Measurements from ENCODE around the gene IRF8.
"Not testable (repeated sequence)": the region's sequence is repeated elsewhere in the genome, so short reads cannot be mapped to it uniquely, and the experiment has no call there.

The IRF8 gene, protein sequence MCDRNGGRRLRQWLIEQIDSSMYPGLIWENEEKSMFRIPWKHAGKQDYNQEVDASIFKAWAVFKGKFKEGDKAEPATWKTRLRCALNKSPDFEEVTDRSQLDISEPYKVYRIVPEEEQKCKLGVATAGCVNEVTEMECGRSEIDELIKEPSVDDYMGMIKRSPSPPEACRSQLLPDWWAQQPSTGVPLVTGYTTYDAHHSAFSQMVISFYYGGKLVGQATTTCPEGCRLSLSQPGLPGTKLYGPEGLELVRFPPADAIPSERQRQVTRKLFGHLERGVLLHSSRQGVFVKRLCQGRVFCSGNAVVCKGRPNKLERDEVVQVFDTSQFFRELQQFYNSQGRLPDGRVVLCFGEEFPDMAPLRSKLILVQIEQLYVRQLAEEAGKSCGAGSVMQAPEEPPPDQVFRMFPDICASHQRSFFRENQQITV

DNA sequence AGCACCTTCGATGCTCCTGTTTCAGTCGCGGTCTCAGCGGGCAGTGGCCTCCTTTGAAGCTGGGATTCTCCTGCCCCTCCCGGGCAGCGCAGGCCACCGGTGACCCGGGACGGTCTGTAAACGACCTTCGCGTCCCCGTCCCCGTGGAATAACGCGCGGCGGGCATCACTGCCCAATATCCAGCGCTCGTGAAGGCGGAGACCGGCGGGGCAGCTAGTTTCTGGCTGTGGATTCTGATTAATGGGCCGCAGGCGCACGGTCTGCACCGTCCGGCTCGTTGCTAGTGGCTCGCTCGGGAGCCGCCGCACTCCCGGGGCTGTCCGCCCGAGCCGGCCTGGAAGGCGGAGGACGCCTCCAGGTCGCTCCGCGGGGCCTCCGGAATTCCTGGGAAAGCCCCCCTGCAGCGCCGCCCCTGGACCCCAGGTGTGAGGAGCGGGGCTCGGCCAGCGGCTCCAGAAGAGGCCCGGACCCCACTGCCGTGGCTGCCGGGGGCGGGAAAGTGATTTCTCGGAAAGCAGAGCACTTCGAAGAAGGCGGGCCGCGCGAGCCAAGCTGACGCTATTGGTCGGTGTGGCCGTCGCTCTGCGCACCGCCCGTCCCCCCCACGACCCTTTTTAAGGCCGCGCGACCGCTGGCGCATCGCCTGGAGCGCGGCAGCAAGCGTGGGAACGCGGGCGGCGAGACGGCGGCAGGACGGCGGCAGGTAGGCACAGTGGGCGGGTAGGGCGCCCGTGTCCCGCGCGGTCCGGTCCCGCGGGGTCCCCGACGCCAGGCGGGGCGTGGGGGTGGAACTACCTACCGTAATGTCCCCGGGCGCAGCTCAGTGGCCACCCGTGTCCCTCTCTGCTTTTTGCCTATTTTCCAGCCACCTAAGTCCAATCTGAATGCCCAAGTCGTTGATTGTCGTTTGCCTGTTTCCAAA, at the start of gene IRF8:
Gene IRF8, plus strand, starts transcription at position 642 of the 922 bp plus-strand sequence. CDS start 3,854 bp downstream, outside the sequence.
- peak; percentile 88 for DNase-seq (ENCODE audit: low spot score)

DNA sequence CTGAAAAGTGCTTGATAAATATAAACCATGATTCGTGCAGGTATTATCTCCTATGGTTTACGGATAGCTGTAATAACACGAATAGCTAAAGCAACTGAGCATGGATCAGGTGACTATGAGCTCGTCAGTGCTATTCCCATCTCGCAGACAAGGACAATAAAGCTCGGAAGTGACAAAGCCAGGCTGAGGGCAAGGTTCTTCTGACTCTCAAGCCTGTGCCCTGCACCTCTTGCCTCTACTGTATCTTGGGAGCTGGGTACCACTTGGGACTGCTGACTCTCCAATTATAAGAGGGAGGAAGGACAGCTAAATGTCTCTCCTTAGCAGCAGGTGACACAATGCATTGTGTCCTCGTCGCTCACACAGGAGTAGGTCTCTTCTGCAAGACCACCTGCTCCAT, 49.6 kb upstream of the IRF8 start:
- no peak for DNase-seq (ENCODE audit: low spot score)

DNA sequence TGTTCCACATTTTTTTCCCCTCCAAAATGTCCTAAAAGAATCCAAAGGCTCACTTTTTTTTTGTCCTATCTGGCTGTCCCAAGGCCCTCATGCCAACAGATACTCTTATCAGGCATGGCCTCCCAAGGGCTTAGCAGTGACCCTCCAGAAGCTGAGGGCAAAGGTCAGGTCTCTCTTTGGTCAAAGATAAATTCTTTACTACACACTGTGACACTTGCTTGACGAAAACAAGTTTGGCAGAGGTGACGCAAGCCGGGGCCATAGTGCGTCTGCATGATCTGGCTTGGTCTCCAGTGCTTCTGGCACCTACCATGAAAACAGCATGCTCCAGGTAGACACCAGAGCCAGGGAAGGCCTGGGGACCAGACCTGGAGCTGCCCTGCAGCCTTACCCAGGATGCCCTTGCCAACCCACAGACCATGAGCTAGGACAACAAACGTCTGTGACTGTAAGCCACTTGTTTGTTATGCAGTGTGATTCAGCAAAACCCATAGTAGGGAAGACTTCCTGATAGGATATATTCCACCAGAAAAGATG, 48.5 kb upstream of the IRF8 start:
- no peak for DNase-seq (ENCODE audit: low spot score)

DNA sequence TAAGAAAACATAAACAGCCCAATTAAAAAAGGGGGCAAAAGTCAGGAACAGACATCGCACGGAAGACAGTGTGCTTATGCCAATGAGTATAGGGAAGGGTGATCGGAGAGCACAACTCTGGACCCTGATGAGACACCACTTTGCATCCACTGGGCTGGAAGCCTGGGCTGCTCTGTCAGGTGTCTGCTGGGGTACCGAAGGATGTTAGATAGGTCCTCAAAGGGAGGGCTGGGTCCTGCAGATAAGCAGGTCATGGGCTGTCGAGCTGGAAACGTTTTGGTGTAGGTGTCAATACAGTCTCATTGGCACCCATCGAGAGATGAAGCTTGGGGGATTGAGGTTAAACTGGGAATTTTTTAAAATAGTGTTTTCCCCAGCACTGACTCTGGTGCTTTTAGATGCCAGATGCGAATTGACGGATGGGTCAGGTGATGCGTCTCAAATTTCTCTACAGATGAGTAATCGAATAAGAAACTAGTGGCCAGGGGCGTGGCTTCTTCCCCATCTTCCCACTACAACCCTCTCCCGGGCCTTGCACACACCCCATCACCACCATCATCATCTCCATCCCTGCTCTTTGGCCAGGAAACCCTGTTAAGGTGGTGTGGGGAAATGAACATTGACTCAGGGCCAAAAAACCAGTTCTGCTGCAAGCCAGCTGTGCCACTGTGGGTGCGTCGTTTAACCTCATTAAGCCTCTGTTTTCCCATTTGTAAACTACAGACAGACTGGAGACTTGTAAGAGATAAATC, 47.8 kb upstream of the IRF8 start:
- no peak for DNase-seq (ENCODE audit: low spot score)

DNA sequence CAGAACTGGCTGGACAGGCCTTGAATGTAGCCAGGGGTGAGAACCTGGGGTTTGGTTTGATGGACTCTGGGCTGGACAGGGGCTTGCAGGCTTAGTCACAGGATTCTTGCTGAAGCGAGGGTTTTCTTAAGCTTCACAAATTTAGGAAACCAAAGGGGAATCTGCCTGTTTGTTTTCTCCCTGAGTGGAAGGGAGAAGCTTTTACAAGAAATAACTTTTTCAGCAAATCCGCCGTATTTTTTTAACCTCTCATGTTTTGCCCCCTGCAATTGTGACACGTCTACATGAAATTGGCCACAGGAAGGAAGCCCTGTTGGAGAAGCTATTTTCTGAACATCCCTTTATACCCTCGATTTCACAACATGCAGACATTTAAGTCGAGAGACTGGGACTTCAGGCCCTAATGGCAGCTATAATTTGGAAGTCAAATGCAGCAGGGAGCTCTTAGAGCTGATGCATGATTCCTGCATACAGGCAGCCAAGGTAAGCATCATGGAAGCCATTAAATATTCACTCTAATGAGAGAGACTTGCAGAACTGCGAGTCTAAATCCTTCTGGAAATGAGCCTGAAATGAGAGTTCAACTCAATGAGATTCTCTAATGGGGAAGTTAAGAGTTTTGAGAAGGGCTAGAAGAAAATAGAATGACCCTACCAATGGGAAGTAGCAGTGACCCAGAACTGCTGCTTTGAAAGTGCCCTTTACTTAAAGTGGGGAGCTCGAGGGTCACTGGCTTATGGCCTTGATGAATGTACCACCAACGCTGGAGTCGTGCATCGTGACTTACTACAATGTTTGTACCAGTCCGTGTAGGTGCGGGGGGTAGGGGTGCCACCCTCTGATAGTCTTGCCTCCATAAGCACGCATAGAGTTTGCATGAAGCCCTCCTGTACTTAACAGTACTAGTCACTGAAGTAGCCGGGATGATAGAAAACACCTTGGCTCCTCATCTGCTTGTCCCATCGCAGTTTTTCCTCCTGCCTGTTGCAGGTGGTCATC, 45.1 kb upstream of the IRF8 start:
- no peak for DNase-seq (ENCODE audit: low spot score)

DNA sequence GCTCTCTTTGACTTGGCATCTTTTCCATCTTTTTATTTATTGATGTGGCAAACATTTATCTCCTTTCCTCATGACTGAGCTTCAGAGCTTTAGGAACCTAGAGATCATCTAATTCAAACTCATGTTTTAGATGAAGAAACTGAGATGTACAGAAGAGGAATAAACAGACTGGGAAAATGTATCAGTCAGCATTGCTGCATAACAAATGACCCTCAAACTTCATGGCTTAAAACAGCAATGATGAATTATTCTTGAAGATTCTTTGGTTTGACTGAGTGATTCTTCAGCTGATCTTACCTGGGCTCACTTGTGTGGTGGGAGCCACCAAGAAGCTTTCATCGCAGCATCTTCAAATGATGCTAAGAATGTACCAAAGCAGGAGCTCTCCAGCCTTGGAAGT, 44.0 kb upstream of the IRF8 start:
- no peak for DNase-seq (ENCODE audit: low spot score)

DNA sequence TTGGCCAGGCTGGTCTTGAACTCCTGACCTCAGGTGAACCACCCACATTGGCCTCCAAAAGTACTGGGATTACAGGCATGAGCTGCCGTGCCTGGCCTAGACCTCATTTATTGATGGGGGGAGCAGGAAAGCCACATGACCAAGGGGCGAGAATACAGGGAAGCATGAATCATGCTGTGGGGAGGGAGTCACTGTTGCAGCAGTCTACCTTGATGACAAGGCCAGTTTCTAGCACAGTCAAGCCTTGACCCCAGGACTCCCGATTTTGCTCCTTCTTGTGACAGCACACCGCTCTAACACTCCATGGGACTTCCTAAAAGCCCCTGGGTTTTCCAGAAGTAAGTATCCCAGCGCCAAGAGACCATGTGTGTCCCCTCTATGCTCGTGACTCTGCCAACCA, 42.9 kb upstream of the IRF8 start:
- no peak for DNase-seq (ENCODE audit: low spot score)

DNA sequence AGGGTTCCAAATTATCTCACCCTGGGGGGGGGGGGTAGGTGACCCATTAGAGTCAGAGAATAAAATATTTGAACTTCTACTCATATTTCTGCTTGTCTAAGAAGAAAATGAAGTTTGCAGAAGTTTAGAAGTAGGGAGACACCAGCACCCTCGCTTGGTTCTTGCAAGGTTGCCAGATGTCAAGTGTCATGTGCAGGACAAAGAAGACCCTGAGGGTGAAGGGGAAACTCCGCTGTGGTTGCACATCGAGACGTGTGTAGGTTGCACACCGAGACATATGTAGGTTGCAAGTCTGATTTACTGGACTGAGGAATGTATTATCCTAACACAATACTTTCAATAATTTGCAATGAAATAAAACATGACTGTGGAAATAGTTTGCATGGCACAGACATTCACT, 42.4 kb upstream of the IRF8 start:
- no peak for DNase-seq (ENCODE audit: low spot score)

DNA sequence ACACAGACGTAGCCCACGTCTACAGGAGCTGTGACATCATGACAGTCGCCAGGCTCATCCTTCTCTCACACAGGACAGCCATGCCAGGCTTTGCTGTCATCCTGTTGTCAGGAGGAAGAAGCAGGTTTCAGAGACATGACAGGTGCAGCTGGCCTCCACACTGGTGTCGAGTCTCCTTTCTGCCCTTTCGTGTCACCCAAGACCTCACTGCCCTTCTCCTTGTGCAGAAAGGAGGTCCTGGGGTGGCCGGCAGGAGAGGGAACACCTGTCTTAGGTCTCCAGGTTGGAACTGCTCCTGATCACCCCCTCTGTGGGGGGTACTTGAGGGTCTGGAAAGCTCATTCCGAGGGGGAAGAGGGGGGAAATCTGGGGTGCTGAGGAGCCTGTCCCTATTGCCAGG, 41.6 kb upstream of the IRF8 start:
- no peak for DNase-seq (ENCODE audit: low spot score)

DNA sequence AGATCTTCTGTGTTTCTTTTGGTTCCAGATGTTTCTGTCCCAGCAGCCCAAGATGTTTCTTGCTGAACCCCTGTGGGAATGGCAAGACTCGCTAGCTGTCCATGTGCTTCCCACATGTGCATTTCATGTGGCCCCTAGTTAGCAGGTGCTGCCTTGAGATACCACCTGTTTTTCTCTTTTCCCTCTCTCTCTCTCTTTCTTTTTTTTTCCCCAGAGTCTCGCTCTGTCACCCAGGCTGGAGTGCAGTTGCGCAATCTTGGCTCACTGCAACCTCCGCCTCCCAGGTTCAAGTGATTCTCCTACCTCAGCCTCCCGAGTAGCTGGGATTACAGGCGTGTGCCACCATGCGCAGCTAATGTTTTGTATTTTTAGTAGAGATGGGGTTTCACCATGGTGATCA, 40.4 kb upstream of the IRF8 start:
- DNase-seq (ENCODE audit: low spot score): not testable (repeated sequence)

DNA sequence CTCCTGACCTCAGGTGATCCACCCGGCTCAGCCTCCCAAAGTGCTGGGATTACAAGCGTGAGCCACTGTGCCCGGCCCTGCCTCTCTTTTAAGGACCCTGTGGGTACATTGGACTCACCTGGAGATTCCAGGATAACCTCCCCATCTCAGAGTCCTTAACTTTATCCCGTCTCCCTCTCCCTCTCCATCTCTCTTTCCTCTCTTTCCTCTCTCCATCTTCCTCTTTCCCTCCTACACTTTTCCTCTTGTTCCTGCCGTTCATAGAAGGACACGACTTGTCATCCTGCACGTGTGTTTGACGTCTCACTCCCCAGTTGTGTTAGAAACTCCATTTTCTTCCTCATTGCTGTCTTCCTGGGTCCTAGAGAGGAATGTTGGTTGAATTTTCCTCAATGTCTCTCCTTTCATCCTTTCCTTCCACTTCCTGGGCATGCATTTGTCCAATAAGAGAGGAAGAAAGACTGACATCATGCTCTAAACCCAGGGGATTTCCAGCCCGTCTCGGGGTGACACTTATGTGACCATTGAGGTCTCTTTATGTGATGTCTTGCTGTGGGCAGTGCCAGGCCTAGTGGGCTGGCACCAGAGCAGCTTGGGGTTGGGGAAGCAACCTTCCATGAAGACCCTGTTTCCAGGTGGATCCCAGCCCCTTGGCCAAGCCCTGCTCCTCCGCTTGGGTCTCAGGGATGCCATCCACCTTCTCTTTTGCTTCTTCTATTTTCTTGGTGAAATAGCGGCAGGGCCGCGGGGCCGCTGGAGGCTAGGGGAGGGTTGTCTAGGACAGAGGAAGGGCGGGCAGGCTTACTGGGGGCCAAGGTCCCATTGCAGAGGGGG, 39.8 kb upstream of the IRF8 start:
- no peak for DNase-seq (ENCODE audit: low spot score)

DNA sequence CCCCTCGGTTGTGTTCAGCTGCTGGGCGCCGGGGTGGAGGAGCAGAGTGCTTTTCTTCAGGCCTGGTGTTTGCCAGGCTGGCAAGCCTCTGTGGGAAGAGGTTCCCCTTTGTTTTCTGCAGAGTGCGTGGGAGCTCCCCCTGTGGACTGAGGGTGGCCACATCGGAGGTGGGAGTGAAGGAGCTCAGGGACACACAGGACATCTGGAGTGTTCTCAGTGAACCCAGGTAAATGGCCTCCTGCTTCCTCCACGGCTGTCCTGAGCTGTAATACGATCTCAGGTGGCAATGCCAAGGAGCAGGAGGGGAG, 39.2 kb upstream of the IRF8 start:
- no peak for DNase-seq (ENCODE audit: low spot score)

DNA sequence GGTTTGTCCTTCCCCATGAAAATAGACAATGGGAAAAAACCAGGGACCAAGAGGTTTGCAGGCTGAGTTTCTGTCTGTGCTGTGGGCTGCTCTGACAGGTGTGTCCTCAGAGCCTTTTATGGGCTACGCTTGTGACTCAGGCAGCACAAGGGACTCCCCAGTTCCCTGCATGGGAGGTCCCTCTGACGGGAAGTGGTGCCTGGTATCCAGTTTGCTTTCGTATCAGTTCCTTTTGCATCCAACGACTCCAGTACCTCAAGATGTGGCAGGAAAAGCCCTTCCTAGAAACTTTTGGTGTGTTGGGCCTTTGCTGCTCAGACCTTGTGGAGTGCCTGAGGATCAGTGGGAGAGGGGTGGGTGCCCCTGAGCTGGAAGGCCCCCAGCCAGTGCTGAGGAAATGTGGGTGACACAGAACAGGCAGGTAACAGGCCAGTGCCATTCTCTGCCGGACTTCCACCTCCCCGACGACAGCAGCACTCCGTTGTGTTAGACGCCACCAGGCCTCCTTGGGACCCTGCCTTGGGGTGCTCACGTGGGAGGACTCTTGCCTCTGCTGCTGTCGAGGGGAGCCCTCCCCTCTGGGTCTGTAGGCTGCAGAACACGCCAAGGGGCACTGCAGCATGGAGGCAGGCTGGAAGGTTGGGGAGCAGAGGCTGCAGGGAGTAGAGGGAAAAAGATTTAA, 38.4 kb upstream of the IRF8 start:
- DNase-seq (ENCODE audit: low spot score): no peak

DNA sequence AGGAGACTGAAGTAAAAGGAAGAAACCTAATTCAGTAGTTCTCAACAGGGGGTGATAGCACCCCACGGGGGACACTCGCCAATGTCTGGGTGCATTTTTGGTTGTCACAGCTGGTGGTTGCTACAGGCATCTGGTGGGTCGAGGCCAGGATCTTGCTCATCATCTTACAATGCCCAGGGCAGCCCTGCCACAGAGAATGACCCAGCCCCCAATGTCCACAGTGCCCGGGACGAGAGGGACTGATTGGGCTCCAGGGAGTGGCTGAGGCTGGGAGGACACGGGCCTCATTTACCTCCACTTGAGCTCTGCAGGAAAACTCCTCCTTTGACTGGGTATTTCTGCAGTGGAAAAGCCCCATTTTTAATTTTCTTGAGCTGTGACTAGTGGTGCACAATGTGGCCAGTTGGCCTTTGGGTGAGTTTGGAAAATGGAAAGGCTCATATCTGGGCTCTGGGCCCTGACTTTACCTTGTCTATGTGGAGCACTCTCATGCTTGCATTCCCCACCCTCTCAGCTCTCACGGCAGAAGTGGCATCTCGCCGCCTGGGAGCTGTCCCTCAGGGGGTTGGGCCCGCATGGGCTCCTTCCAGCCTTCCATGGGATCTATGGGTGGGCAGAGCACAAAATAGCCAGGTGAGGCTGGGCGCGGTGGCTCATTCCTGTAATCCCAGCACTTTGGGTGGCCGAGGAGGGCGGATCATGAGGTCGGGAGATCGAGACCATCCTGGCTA, 37.7 kb upstream of the IRF8 start:
- no peak for DNase-seq (ENCODE audit: low spot score)

DNA sequence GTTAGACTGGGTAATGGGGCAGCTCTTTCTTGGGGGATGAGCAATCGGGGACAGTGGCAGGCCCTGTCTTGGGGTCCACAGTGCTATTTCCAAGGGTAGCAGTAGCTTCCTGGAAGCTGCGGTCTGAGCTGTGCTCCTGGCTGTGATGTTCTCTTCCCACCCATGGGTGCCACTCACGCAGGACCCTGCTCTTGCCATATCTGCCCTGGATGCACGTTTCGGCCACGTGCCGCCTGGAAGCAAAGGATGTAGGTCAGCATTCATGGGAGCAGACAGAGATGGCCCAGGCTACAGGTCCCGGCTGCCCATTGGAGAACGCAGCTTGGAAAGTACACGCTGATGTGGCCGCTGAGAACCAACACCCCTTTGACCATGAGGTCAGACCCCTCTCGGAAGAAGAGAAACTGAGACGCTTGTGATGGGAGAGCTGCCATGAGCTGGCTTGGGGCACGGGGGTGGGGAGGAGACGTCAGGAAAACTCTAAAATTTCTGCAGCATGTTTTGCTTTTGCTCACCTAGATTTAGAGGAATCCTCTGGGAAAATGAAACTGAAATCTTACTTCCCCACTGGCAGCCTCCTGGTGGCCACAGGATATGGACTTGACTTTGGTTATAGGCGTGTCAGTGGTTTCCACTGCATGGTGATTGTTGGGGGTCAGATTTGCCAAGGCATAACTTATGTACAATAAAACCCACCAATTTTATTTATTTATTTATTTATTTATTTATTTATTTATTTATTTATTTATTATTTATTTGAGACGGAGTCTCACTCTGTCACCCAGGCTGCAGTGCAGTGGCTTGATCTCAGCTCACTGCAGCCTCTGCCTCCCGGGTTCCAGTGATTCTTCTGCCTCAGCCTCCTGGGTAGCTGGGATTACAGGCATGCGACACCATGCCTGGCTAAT, 36.2 kb upstream of the IRF8 start:
- DNase-seq (ENCODE audit: low spot score): no peak

DNA sequence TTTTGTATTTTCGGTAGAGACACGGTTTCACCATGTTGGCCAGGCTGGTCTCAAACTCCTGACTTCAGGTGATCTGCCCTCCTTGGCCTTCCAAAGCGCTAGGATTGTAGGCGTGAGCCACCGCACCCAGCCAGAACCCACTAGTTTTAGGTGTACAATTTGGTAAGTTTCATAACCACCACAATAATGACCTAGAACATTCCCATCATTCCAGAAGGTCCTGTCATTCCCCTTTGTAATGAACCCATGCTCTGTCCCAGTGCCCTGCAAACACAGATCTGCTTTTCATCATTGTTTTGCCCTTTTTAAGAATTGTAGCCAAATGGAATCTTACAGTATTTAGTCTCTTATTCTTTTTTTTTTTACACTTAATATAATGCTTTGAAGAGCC, 35.6 kb upstream of the IRF8 start:
- no peak for DNase-seq (ENCODE audit: low spot score)

DNA sequence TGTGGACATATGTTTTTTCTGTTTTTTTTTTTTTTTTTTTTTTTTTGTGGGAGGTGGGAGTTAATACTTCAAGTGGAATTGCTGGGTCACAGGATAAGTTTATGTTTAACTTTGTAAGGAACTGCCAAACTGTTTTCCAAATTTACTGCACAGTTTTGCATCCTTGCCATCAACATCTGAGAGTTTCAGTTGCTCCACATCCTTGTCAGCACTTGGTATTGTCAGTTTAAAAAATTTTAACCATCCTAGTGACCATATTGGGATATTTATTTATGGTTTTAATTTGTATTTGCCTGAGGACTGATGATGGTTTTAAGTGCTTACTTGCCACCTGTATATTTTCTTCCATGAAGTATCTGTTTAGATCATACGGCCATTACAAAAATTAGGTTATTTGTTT, 34.0 kb upstream of the IRF8 start:
- DNase-seq (ENCODE audit: low spot score): no peak

DNA sequence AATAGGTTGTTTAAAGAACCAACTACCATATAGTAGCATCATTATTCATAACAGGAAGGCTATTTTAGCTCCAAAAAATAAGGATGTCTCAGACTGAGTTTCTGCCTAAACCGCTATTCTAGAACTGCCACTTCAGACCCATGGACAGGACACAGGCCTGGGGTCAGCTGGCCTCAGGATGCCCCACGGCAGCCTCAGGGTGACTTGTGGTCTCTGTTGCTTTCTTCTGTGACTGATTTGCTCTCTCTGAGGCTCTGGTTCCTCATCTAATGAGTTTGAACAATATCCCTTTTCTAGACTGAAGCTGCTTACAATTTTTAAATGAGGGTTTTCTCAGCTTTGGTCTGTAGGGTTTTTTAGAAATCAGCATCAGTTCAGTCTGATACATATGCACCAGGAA, 31.8 kb upstream of the IRF8 start:
- DNase-seq (ENCODE audit: low spot score): no peak

Measured in germinal center (tissue), 1 donor.